Ureter (tissue), 1 donor: Measurements from ENCODE around the gene SYNC. TPM values are rescaled to one million over a fixed set of nuclear protein-coding genes. Genes with fewer than 3 reads are reported as not detected.
"Not testable (repeated sequence)": the region's sequence is repeated elsewhere in the genome, so short reads cannot be mapped to it uniquely, and the experiment has no call there.

Source experiments
- DNase-seq: peaks from one replicate; pipeline ENCODE4 v3.0.0-alpha.2; 2020; ENCODE audit warnings: low spot score
- total RNA-seq: library from RNA; stranded (reverse); gene quantifications from one replicate; pipeline ENCODE4 v1.2.4, GENCODE V29; 2023
- donor health status: DM: yes; HTN: yes; CAD: no.

SYNC gene
- total RNA-seq, 1 donor from 2014 or later, result 6.4 TPM

GRCh38 chr1:32642292-32642827, 60.2 kb downstream of the SYNC start:
- DNase-seq, result not testable (repeated sequence)

DNA sequence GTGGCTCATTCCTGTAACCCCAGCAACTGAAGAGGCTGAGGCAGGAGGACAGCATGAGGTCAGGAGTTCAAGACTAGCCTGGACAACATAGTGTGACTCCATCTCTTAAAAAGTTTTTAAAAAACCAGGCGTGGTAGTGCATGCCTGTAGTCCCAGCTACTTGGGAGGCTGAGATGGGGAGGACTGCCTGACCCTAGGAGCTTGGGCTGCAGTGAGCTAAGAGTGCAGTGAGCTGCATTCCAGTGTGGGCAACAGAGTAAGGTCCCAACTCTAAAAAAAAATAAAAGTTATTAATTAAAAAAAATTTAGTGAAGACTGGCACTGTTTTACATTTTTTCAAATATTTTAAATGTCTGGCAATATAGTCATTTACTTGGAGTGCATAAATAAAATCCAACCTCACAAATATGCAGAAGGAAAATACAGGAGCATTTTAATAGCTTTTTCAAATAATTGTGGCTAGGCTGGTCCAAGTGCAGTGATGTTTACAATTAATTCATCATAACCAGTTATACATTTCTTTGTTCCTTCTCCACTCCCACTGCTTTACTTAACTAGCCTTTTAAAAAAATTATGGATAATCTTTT, 63.0 kb downstream of the SYNC start:
- no peak for DNase-seq

DNA sequence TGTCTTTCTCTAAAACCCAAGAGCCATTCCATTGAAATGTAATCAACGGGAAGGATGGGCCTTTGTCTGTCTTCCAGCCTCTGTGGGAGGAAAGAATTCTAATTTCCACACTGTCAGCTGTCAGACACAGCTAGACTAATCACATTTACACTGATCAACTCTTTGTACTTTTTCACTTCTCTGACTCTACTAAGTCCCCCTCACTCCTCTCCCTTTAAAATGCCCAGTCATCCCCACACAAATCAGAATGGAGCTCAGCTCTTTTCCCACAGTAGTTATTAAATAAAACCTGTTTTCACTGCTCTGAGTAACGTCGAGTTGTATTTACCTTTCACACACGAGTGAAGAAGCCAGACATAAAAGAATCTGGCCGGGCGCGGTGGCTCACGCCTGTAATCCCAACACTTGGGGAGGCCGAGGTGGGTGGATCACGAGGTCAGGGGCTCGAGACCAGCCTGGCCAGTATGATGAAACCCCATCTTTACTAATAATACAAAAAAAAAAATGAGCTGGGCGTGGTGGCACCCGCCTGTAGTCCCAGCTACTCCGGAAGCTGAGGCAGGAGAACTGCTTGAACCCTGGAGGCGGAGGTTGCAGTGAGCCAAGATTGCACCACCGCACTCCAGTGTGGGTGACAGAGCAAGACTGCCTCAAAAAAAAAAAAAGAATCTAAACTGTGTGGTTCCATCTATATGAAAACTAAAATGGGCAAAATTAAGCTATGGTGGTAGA, 65.5 kb downstream of the SYNC start:
- DNase-seq, result no peak

DNA sequence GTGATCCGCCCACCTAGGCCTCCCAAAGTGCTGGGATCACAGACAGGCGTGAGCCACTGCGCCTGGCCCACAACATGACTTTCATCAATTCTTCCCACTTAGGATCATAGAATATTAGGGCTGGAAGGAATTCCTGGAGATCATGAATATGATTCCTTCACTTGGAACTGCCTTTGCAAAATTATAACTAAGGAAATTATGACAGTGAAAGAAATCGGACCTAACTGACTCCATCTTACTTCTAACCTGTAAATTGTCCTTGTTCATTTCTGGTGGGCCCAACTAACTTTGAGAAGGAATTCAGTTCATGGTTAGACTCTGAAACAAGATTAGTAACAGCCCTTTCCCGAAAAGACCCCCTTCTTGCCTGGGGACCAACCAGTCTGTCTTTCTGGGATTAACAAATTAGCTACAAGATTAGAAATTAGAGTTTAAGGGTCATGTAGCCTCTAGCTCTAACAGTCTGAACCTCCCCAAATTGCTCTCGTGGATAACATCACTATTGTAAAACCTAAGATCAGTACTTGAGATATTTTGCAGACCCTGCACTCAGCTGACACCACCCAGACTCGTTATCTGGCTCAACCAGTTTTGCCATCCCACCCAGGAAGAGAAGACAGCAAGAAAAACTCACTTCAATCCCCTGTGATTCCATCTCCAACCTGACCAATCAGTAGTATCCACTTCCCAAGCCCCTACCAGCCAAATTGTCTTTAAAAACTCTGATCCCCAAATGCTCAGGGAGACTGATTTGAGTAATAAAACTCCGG, 66.9 kb downstream of the SYNC start:
- no peak for DNase-seq

DNA sequence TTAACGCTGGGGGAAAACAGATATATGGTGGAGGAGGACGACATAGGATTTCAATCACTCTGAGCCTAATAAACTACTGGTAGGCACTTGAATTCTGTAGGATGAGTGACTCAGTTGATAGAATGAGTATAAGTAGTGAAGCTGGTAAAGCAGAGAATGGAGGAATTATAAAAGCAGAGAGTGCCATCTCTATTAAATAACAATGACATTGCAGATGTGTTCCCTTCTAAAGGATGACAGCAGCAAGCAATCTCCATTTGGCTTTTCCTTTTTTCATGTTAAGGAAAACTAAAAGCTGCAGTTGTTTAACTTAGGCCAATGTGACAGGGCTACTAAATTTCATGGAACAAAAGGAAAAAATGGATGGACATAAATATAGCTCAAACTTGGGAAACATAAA, 69.7 kb downstream of the SYNC start:
- DNase-seq, result no peak

GRCh38 chr1:32630173-32630572, 72.4 kb downstream of the SYNC start:
- DNase-seq, result not testable (repeated sequence)

Other genes with a start within 250 kb of the SYNC start
- 0.57 TPM for gene ZBTB8B, start 237.7 kb downstream of the SYNC start, total RNA-seq
- gene ZBTB8A, start 163.3 kb downstream of the SYNC start, total RNA-seq, result 10.5 TPM
- gene ZBTB8OS, start 52.2 kb downstream of the SYNC start, total RNA-seq, result 48.8 TPM
- gene RBBP4, start 51.6 kb downstream of the SYNC start, total RNA-seq, result 213 TPM
- 205 TPM for gene YARS1, start 114.6 kb upstream of the SYNC start, total RNA-seq
- gene S100PBP, start 114.9 kb upstream of the SYNC start, total RNA-seq, result 41.0 TPM
- gene FNDC5, start 168.1 kb upstream of the SYNC start, total RNA-seq, result 1.7 TPM
- 0.75 TPM for gene HPCA, start 183.7 kb upstream of the SYNC start, total RNA-seq
- gene TMEM54, start 198.6 kb upstream of the SYNC start, total RNA-seq, result 88.7 TPM